HG03135 (cell line): ENCODE data around the gene SQSTM1.

Experiments
- ATAC-seq: cut with Tn5 transposase; IDR thresholded peaks from one replicate; pipeline ENCODE4 v1.9.1; 2021; ENCODE audit warnings: mild to moderate bottlenecking, moderate library complexity; ENCODE audit not compliant: unreplicated experiment

SQSTM1 gene

GRCh38 chr5:179805529-179806249 lies 15.0 kb upstream of the SQSTM1 start:
- ATAC-seq = peak; percentile 23

- peak; percentile 65 for ATAC-seq
Observed at GRCh38 chr5:179806250-179807048, 14.3 kb upstream of the SQSTM1 start, which contains the start of gene MGAT4B. MGAT4B (minus strand) TSS chr5:179806866; CDS start chr5:179806583, 283 bp downstream.

- no peak for ATAC-seq
Observed at GRCh38 chr5:179812135-179812825, 8.4 kb upstream of the SQSTM1 start.

- no peak for ATAC-seq
Observed at GRCh38 chr5:179812997-179813607, 7.6 kb upstream of the SQSTM1 start.

GRCh38 chr5:179814090-179814489 lies 6.6 kb upstream of the SQSTM1 start:
- no peak for ATAC-seq

GRCh38 chr5:179815491-179816249 lies 5.0 kb upstream of the SQSTM1 start:
- no peak for ATAC-seq

GRCh38 chr5:179816401-179816795 lies 4.3 kb upstream of the SQSTM1 start:
- ATAC-seq = no peak

GRCh38 chr5:179816796-179817469 lies 3.8 kb upstream of the SQSTM1 start:
- no peak for ATAC-seq

- no peak for ATAC-seq
Observed at GRCh38 chr5:179817470-179817840, 3.2 kb upstream of the SQSTM1 start.

GRCh38 chr5:179817890-179818745 lies 2.6 kb upstream of the SQSTM1 start:
- ATAC-seq = no peak

- ATAC-seq = peak; percentile 55
Observed at GRCh38 chr5:179818746-179819295, 1.9 kb upstream of the SQSTM1 start.

GRCh38 chr5:179819296-179820126 lies 1.2 kb upstream of the SQSTM1 start:
- ATAC-seq = no peak

- no peak for ATAC-seq
Observed at GRCh38 chr5:179820127-179820482, 600 bp upstream of the SQSTM1 start.

GRCh38 chr5:179821298-179822058 lies 773 bp downstream of the SQSTM1 start:
- peak; percentile 49 for ATAC-seq

GRCh38 chr5:179822059-179822432 lies 1.3 kb downstream of the SQSTM1 start:
- ATAC-seq = no peak

GRCh38 chr5:179822444-179822990 lies 1.8 kb downstream of the SQSTM1 start:
- ATAC-seq = no peak
